ENCODE measurements around the gene SPA17. TPM values are rescaled to one million over a fixed set of nuclear protein-coding genes. Genes with fewer than 3 reads are reported as not detected.

SPA17 gene
- polyA plus RNA-seq, 1 donor, result 25.3 TPM

GRCh38 chr11:124722176-124722575 lies 48.5 kb downstream of the SPA17 start:
- DNase-seq, result no peak

GRCh38 chr11:124724979-124725718 lies 51.4 kb downstream of the SPA17 start:
- DNase-seq, result no peak

- DNase-seq, result no peak
These were observed 52.0 kb downstream of the SPA17 start for GRCh38 chr11:124725719-124726105.

- DNase-seq, result no peak
These were observed 53.8 kb downstream of the SPA17 start for GRCh38 chr11:124727474-124727873.

GRCh38 chr11:124728134-124728533 lies 54.4 kb downstream of the SPA17 start:
- no peak for DNase-seq

GRCh38 chr11:124729571-124729970 lies 55.9 kb downstream of the SPA17 start:
- DNase-seq, result no peak

GRCh38 chr11:124732230-124732629 lies 58.5 kb downstream of the SPA17 start:
- no peak for DNase-seq

GRCh38 chr11:124736736-124737135 lies 63.0 kb downstream of the SPA17 start:
- DNase-seq, result no peak

- DNase-seq, result no peak
These were observed 64.1 kb downstream of the SPA17 start for GRCh38 chr11:124737638-124738305.

GRCh38 chr11:124738713-124739478 lies 65.2 kb downstream of the SPA17 start:
- DNase-seq, result no peak

GRCh38 chr11:124739479-124740276 lies 66.0 kb downstream of the SPA17 start, which contains the start of gene NRGN:
Gene NRGN (plus strand): TSS chr11:124739942. CDS start chr11:124740085, 143 bp downstream.
- peak; percentile 94 for DNase-seq

- no peak for DNase-seq
These were observed 66.7 kb downstream of the SPA17 start for GRCh38 chr11:124740277-124740882.

- DNase-seq, result no peak
These were observed 68.9 kb downstream of the SPA17 start for GRCh38 chr11:124742555-124742954.

- no peak for DNase-seq
These were observed 69.3 kb downstream of the SPA17 start for GRCh38 chr11:124743050-124743449.

- no peak for DNase-seq
These were observed 71.6 kb downstream of the SPA17 start for GRCh38 chr11:124745270-124745834.

- DNase-seq, result no peak
These were observed 72.3 kb downstream of the SPA17 start for GRCh38 chr11:124745835-124746620.

GRCh38 chr11:124746621-124747243 lies 73.0 kb downstream of the SPA17 start:
- DNase-seq, result peak; percentile 57
